ENCODE results near the gene ARL6IP6. TPM values are rescaled to one million over a fixed set of nuclear protein-coding genes. Genes with fewer than 3 reads are reported as not detected.
A peak's percentile ranks its signal among the peaks of the same experiment; 100 is the strongest.
"Not testable (repeated sequence)": the region's sequence is repeated elsewhere in the genome, so short reads cannot be mapped to it uniquely, and the experiment has no call there.

Gene ARL6IP6
- total RNA-seq, 4 donors from 2014 or later: 8.7 to 47.1 (median 22.8) TPM

DNA sequence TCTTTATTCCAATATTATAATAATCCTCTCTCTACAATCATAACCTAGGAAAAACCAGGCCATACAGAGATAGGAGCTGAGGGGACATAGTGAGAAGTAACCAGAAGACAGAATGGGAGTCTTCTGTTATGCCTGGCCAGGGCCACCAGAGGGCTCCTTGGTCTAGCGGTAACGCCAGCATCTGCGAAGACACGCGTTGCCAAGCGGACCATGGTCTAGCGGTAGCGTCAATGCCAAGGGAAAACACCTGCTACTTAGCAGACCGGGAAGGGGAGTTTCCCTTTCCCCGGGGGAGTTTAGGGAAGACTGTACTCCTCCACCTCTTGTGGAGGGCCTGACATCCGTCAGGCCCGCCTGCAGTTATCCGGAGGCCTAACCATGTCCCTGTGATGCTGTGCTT, 36.6 kb downstream of the ARL6IP6 start:
- no peaks in the 10 kb centered on the region for H3K36me3 ChIP-seq
- TF ChIP-seq POLR2A (IDR thresholded peaks at IDR 0.05): no peak
- TF ChIP-seq, protein P1, sequence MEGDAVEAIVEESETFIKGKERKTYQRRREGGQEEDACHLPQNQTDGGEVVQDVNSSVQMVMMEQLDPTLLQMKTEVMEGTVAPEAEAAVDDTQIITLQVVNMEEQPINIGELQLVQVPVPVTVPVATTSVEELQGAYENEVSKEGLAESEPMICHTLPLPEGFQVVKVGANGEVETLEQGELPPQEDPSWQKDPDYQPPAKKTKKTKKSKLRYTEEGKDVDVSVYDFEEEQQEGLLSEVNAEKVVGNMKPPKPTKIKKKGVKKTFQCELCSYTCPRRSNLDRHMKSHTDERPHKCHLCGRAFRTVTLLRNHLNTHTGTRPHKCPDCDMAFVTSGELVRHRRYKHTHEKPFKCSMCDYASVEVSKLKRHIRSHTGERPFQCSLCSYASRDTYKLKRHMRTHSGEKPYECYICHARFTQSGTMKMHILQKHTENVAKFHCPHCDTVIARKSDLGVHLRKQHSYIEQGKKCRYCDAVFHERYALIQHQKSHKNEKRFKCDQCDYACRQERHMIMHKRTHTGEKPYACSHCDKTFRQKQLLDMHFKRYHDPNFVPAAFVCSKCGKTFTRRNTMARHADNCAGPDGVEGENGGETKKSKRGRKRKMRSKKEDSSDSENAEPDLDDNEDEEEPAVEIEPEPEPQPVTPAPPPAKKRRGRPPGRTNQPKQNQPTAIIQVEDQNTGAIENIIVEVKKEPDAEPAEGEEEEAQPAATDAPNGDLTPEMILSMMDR (IDR thresholded peaks at IDR 0.05): peak in 3 of 4 experiments; percentile 11 to 13 (median 12)
- no peaks in the 10 kb centered on the region for H3K4me1 ChIP-seq
- H3K9me3 ChIP-seq: no peaks in the 10 kb centered on the region
- H3K27me3 ChIP-seq: no peaks in the 10 kb centered on the region
- no peak overlapping the region for H3K27ac ChIP-seq
- peak in 1 of 2 donors; percentile 43 for DNase-seq
- H3K4me3 ChIP-seq: no peak overlapping the region
- intact Hi-C loops (cut with DNase I; ENCODE audit: low total_unique reads): no loop called here

DNA sequence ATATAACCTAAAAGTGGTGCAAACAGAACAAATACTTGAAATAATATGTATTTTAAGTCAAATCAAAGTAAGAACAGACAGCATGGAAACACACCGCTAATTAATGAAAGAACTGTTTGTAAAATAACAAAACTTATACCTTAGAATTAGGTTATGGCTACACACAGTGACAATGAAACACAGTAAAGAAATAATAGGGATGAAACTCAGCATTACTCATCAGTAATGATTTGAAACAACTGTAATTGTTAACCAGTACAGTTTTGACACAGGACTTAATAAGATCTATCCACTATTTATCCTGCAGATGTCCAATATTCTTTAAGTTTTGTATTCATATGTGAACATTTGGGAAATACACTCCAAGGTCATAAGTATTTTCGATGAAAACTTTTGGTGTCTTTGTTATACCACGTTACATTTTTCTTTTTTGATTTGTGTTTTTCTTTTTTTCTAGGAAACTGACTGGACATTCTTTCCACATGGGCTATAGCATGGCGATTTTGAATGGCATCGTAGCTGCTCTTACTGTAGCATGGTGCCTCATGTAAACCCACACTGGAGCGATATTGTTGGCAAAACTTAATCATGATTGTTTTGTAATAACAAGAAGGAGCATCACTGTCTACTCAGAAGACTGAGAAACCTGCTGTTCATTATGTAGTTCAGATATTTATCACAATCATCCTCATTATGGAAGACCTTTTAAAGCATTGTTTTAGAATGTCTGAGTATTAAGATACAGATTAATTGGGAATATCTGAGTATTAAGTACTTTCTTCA, 41.1 kb downstream of the ARL6IP6 start:
- no peak for TF ChIP-seq POLR2A (IDR thresholded peaks at IDR 0.05)
- TF ChIP-seq, protein P1 (IDR thresholded peaks at IDR 0.05): no peak
- Histone ChIP-seq H3K9me3 (no peaks in the 10 kb centered on the region), H3K27ac (no peak overlapping the region), H3K36me3 (no peaks in the 10 kb centered on the region), H3K4me3 (no peak overlapping the region), H3K27me3 (no peaks in the 10 kb centered on the region), H3K4me1 (no peaks in the 10 kb centered on the region)
- DNase-seq: no peak
- intact Hi-C loops (cut with DNase I; ENCODE audit: low total_unique reads): no loop called here

DNA sequence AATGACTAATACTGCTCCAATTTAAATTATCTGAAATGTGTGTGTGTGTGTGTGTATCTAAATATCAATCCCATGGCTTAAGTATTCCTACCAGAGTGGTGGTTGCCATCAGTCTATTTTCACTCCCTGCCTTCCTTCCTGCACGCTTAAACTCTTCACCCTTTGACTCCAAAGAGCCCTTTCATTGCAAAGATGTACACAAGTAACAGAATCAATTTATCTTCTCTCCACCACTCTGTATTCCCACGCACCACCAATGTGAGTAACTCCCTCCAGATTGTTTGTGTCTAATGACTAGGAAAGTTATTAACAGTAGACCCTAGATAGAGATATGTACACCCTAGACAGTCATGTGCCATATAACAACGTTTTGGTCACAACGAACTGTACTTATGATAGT, 42.8 kb downstream of the ARL6IP6 start:
- H3K9me3 ChIP-seq: no peaks in the 10 kb centered on the region
- H3K36me3 ChIP-seq: no peaks in the 10 kb centered on the region
- TF ChIP-seq, protein P1 (IDR thresholded peaks at IDR 0.05): no peak
- no peak for TF ChIP-seq POLR2A (IDR thresholded peaks at IDR 0.05)
- H3K27me3 ChIP-seq: no peaks in the 10 kb centered on the region
- intact Hi-C loops (cut with DNase I; ENCODE audit: low total_unique reads): no loop called here
- no peaks in the 10 kb centered on the region for H3K4me1 ChIP-seq
- no peak for DNase-seq
- H3K27ac ChIP-seq: no peak overlapping the region
- H3K4me3 ChIP-seq: no peak overlapping the region

DNA sequence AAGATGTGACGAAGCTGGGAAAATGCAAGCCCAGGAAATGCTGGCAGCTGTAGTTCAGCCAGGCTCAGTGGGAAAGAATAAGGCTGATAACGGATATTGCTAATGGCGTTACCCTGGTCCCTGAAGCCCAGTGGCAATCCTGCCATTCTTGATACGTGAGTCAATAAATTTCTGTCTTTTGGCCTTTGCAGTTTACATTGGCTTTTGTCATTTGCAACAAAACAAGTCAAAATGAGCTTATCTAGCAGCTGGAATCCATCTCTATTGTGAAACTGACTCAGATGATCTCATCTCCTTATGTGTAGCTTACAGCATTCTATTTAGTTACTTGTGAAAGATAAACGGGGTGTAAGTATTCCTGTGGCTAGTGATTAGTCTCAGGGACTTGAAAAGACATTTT, 43.8 kb downstream of the ARL6IP6 start:
- Histone ChIP-seq H3K36me3 (no peaks in the 10 kb centered on the region), H3K27me3 (no peaks in the 10 kb centered on the region), H3K4me3 (no peak overlapping the region), H3K4me1 (no peaks in the 10 kb centered on the region), H3K9me3 (no peaks in the 10 kb centered on the region), H3K27ac (peak overlapping the region in 1 of 2 donors; percentile 48)
- TF ChIP-seq, protein P1 (IDR thresholded peaks at IDR 0.05): no peak
- TF ChIP-seq POLR2A (IDR thresholded peaks at IDR 0.05): no peak
- DNase-seq: no peak
- intact Hi-C loops (cut with DNase I; ENCODE audit: low total_unique reads): no loop called here

DNA sequence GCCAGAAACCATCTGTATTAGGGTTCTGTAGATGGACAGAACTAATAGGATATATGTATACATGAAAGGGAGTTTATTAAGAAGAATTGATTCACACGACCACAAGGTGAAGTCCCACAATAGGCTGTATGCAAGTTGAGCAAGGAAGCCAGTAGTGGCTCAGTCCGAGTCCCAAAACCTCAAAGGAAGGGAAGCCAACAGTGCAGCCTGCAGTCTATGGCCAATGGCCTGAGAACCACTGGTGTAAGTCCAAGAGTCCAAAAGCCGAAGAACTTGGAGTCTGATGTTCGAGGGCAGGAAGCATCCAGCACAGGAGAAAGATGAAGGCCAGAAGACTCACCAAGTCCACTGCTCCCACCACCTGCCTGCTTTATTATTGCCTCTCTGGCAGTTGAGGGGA, 44.8 kb downstream of the ARL6IP6 start:
- intact Hi-C loops (cut with DNase I; ENCODE audit: low total_unique reads); H3K27me3 ChIP-seq; H3K27ac ChIP-seq; H3K36me3 ChIP-seq; DNase-seq; H3K4me1 ChIP-seq; H3K4me3 ChIP-seq; H3K9me3 ChIP-seq: not testable (repeated sequence)

Data from uterus (tissue), 4 donors.